Measurements from ENCODE around the gene PARK7.

GRCh38 chr1:7912743-7913557, 48.6 kb upstream of the PARK7 start:
- TF ChIP-seq EP300 (IDR thresholded peaks at IDR 0.05) (no peak), RCOR1 (IDR thresholded peaks at IDR 0.05; ENCODE audit: low read depth, low read length) (no peak), RNF2 (IDR thresholded peaks at IDR 0.05; ENCODE audit: borderline replicate concordance, low read depth) (no peak), ZNF302 (CRISPR knock-in tag; IDR thresholded peaks at IDR 0.05) (no peak)

Data from A549 (cell line).